ENCODE results near the gene BAZ2B. TPM values are rescaled to one million over a fixed set of nuclear protein-coding genes. Genes with fewer than 3 reads are reported as not detected.

The BAZ2B gene
- total RNA-seq, 1 experiment from 2014 or later: 54.9 TPM

- H3K4me1 ChIP-seq (ENCODE audit: insufficient read depth, low read length): no peaks in the 10 kb centered on the region; the same call in 1 of the 2 replicates
- no peak overlapping the region for H3K56ac ChIP-seq (ENCODE audit: insufficient read length, low read depth, low read length)
- H2BK12ac ChIP-seq (ENCODE audit: insufficient read length, low read depth, low read length): no peak overlapping the region
- H3K79me2 ChIP-seq (ENCODE audit: insufficient read depth, low read length): no peaks in the 10 kb centered on the region
- H2BK120ac ChIP-seq (ENCODE audit: low read depth, low read length, poor library complexity, severe bottlenecking): no peak overlapping the region
- H2AFZ ChIP-seq (ENCODE audit: low read length): no peak overlapping the region
- no peaks in the 10 kb centered on the region for H3K79me1 ChIP-seq (ENCODE audit: insufficient read depth, low read depth, low read length, poor library complexity, severe bottlenecking)
- no peak overlapping the region for H3K27ac ChIP-seq (ENCODE audit: insufficient read length, low read depth, low read length)
- H3K9me3 Mint-ChIP-seq: peaks cover 0 to 3% of the 10 kb centered on the region in 2 experiments; a peak in 2 of 5 replicates
- no peak overlapping the region for H4K91ac ChIP-seq (ENCODE audit: insufficient read length, low read depth, low read length)
- H3K9me3 ChIP-seq (ENCODE audit: control insufficient read depth, low read depth, low read length): no peaks in the 10 kb centered on the region
- H3K27me3 Mint-ChIP-seq (ENCODE audit: low read depth): no peaks in the 10 kb centered on the region
- no peak overlapping the region for H4K5ac ChIP-seq (ENCODE audit: insufficient read length, low read depth, low read length)
- no peak overlapping the region for H3K14ac ChIP-seq (ENCODE audit: insufficient read depth, low read length)
- H3K23ac ChIP-seq (ENCODE audit: insufficient read length, low read depth, low read length): no peak overlapping the region
- H3K27ac Mint-ChIP-seq: peak overlapping the region in 1 of 3 experiments; percentile 13; a peak in 1 of 7 replicates
- no peak overlapping the region for H2BK5ac ChIP-seq (ENCODE audit: insufficient read length, low read length)
- H4K8ac ChIP-seq (replicated peaks; ENCODE audit: insufficient read length, low read depth, low read length): no peak overlapping the region
- H2BK20ac ChIP-seq (ENCODE audit: low read depth, low read length, poor library complexity, severe bottlenecking): no peak overlapping the region
- H2AK5ac ChIP-seq (ENCODE audit: insufficient read length, low read length): no peak overlapping the region
- H3K4me3 Mint-ChIP-seq: no peak overlapping the region
- no peak overlapping the region for H3T11ph ChIP-seq (ENCODE audit: low read length)
- H3K36me3 Mint-ChIP-seq (ENCODE audit: insufficient read depth in 1 of 3, low read depth in 3 of 3): peaks cover 16 to 24% (median 17%) of the 10 kb centered on the region in 3 experiments
- no peak overlapping the region for H3K9ac ChIP-seq (ENCODE audit: extremely low read depth, insufficient read length, low read length)
- no peaks in the 10 kb centered on the region for H3K23me2 ChIP-seq (ENCODE audit: insufficient read length, low read depth, low read length, poor library complexity, severe bottlenecking)
- H4K20me1 ChIP-seq (ENCODE audit: control insufficient read depth, insufficient read depth, insufficient read length): no peaks in the 10 kb centered on the region
- no peak for DNase-seq
- WGBS (ENCODE audit: extremely low coverage, insufficient read length, low lambda C conversion rate): no CpG with 5 or more reads among the region's 1 CpG
- H3K27me3 ChIP-seq (ENCODE audit: insufficient read depth, low read length): no peaks in the 10 kb centered on the region
- H3K18ac ChIP-seq (ENCODE audit: insufficient read length, low read depth, low read length): no peak overlapping the region
- H2BK15ac ChIP-seq (ENCODE audit: low read depth, low read length): no peak overlapping the region
- peaks cover 7 to 13% of the 10 kb centered on the region in 2 experiments for H3K4me1 Mint-ChIP-seq
- TF ChIP-seq CTCF (conservative IDR thresholded peaks at IDR 0.05): no peak
- no peak overlapping the region for H3K4me2 ChIP-seq (ENCODE audit: insufficient read depth, insufficient read length, low read length)
- H3K4ac ChIP-seq (ENCODE audit: low read depth, low read length): no peak overlapping the region
Observed at GRCh38 chr2:159545085-159545484, 71.3 kb downstream of the BAZ2B start.

Data from H9 (cell line).